Measurements from ENCODE around the gene GLB1L.

The GLB1L gene

GRCh38 chr2:219252570-219252899 lies 7.3 kb upstream of the GLB1L start:
- FAIRE-seq = no peak

GRCh38 chr2:219252084-219252483 lies 6.8 kb upstream of the GLB1L start:
- FAIRE-seq = no peak

GRCh38 chr2:219251656-219252055 lies 6.4 kb upstream of the GLB1L start:
- FAIRE-seq = no peak

- FAIRE-seq = no peak
These were observed 5.0 kb upstream of the GLB1L start for GRCh38 chr2:219250049-219250781.

- FAIRE-seq = peak; percentile 77
These were observed 4.1 kb upstream of the GLB1L start for GRCh38 chr2:219249203-219249980.

GRCh38 chr2:219248845-219249202 lies 3.6 kb upstream of the GLB1L start:
- FAIRE-seq = no peak

GRCh38 chr2:219247678-219248642 lies 2.7 kb upstream of the GLB1L start:
- no peak for FAIRE-seq

GRCh38 chr2:219246559-219246958 lies 1.3 kb upstream of the GLB1L start:
- no peak for FAIRE-seq

GRCh38 chr2:219245899-219246230 lies 621 bp upstream of the GLB1L start:
- FAIRE-seq = no peak

- no peak for FAIRE-seq
These were observed 476 bp downstream of the GLB1L start for GRCh38 chr2:219244789-219245147.

GRCh38 chr2:219243291-219243761 lies 1.9 kb downstream of the GLB1L start:
- no peak for FAIRE-seq

- FAIRE-seq = no peak
These were observed 10.9 kb downstream of the GLB1L start for GRCh38 chr2:219234331-219234730.

GRCh38 chr2:219230059-219230540 lies 15.1 kb downstream of the GLB1L start:
- FAIRE-seq = no peak

- peak; percentile 17 for FAIRE-seq
These were observed 15.8 kb downstream of the GLB1L start, which contains the start of the genes ANKZF1 and ATG9A for GRCh38 chr2:219229305-219230058. TSS of gene ANKZF1 (plus strand) at chr2:219229806. CDS start at chr2:219230258, 452 bp downstream. TSS of gene ATG9A (minus strand) at chr2:219229636. CDS start at chr2:219228024, 1,612 bp downstream.

GRCh38 chr2:219228911-219229304 lies 16.3 kb downstream of the GLB1L start:
- FAIRE-seq = no peak

GRCh38 chr2:219228041-219228910 lies 17.0 kb downstream of the GLB1L start:
- FAIRE-seq = no peak

- FAIRE-seq = no peak
These were observed 19.9 kb downstream of the GLB1L start for GRCh38 chr2:219225350-219225749.

GRCh38 chr2:219223831-219224610 lies 21.2 kb downstream of the GLB1L start:
- FAIRE-seq = no peak

GRCh38 chr2:219221957-219222518 lies 23.2 kb downstream of the GLB1L start:
- FAIRE-seq = no peak
